OCI-LY3 (cell line): Measurements from ENCODE around the gene PAGE2.
A peak's percentile ranks its signal among the peaks of the same experiment; 100 is the strongest.
"Not testable (repeated sequence)": the region's sequence is repeated elsewhere in the genome, so short reads cannot be mapped to it uniquely, and the experiment has no call there.

Source experiments
- H2AFZ ChIP-seq: fragments of 200-600, 300-600 bp; shearing (Covaris generic); 2 replicates; pipeline ENCODE4 v1.6.0; 2014; ENCODE audit warnings: antibody characterized with exemption, low read depth, low read length
- H3K27ac ChIP-seq: fragments of 200-600, 300-600 bp; sonication (generic); 2 replicates; pipeline ENCODE4 v1.5.1; 2014; ENCODE audit warnings: mild to moderate bottlenecking, low read length, moderate library complexity, mixed read lengths
- H3K27me3 ChIP-seq: fragments of 200-600, 300-600 bp; sonication (generic); 2 replicates; pipeline ENCODE4 v1.6.1; 2014; ENCODE audit warnings: low read depth, low read length, mixed read lengths
- H3K36me3 ChIP-seq: fragments of 200-600, 300-600 bp; sonication (generic); replicated peaks from 2 replicates; pipeline ENCODE3; 2014; ENCODE audit warnings: low read depth, low read length, mixed read lengths
- H3K4me1 ChIP-seq: fragments of 300-600, 200-600 bp; sonication (generic); 2 replicates; pipeline ENCODE4 v1.6.1; 2014; ENCODE audit warnings: low read length, mixed read lengths
- H3K4me2 ChIP-seq: fragments of 200-600, 300-600 bp; sonication (generic); 2 replicates; pipeline ENCODE4 v1.6.1; 2014; ENCODE audit warnings: low read length, mixed read lengths
- H3K4me3 ChIP-seq: fragments of 300-600, 200-600 bp; sonication (generic); 2 replicates; pipeline ENCODE4 v1.5.1; 2014; ENCODE audit warnings: antibody characterized with exemption, mild to moderate bottlenecking, low read length, moderate library complexity
- H3K79me2 ChIP-seq: fragments of 300-600, 200-600 bp; shearing (Covaris generic); 2 replicates; pipeline ENCODE4 v1.6.1; 2014; ENCODE audit warnings: mild to moderate bottlenecking, low read length, mixed read lengths
- H3K9ac ChIP-seq: fragments of 300-600, 200-600 bp; shearing (Covaris generic); 2 replicates; pipeline ENCODE4 v1.6.0; 2014; ENCODE audit warnings: mild to moderate bottlenecking, low read length, moderate library complexity
- H3K9me3 ChIP-seq: fragments of 200-600, 300-600 bp; shearing (Covaris generic); 2 replicates; pipeline ENCODE4 v1.6.1; 2014; ENCODE audit warnings: low read length, mixed read lengths; ENCODE audit not compliant: insufficient read depth
- H4K20me1 ChIP-seq: fragments of 200-600, 300-600 bp; sonication (generic); 2 replicates; pipeline ENCODE4 v1.6.1; 2016; ENCODE audit warnings: low read length, mixed read lengths; ENCODE audit not compliant: insufficient read depth
- EZH2phosphoT487 ChIP-seq: fragments of 200-600 bp; shearing (Covaris generic); IDR thresholded peaks from 2 replicates; pipeline ENCODE4 v1.6.1; 2018; ENCODE audit warnings: antibody characterized with exemption, mixed run types, low read depth
- TF ChIP-seq, protein P1 (sequence below): fragments of 200-600, 300-600 bp; sonication (generic); IDR thresholded peaks from 2 replicates; pipeline ENCODE4 v1.5.1; 2014; ENCODE audit warnings: antibody characterized with exemption, low read length, low read depth

The PAGE2 gene

DNA sequence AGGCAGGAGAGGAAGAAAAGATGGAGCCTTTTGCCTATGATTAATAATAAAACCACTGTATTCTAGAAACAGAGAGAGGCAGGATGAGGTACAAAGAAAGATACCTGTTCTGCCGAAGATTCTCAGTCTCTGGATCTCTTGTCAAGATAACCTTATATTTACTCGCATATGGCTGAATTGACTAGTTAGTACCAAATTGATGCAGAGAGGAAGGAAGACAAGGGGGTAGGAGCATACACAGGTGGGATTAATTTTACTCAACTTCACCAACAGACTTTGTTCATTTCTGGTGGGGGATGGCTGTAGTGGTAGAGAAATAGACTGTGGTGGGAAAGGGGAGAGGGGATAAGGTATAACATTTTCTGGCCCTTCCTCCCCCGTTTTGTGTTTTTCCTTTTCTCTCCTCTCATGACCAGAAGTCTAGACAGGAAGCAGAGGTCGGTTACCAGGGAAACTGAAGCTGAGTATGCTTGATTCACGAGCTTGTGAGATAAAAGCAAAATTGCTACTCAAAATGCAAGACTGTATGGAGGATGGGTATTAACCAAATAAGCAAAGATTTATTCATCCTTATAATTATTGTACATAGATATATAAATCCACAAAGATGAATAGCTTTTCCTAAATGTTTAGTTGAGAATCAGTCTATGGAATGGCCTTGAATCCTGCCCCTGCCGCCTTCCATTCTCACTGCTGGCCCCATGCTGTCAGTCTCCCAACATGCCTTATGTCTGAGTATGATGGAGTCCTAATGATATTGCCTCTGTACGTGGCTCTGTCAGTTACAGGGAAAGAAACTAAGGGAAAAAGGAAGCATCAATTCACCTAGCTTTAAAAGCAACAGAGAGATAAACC is 31.8 kb upstream of the PAGE2 start:
- Histone ChIP-seq H2AFZ (peak overlapping the region; percentile 79), H3K4me1 (no peaks in the 10 kb centered on the region), H3K36me3 (no peaks in the 10 kb centered on the region), H3K9ac (no peak overlapping the region), H3K4me3 (peak overlapping the region; percentile 41), H3K4me2 (peak overlapping the region; percentile 47), H3K27me3 (no peaks in the 10 kb centered on the region), H3K79me2 (no peaks in the 10 kb centered on the region), H3K27ac (no peak overlapping the region), H4K20me1 (no peaks in the 10 kb centered on the region), H3K9me3 (no peaks in the 10 kb centered on the region)
- TF ChIP-seq EZH2phosphoT487: no peak
- TF ChIP-seq, protein P1, sequence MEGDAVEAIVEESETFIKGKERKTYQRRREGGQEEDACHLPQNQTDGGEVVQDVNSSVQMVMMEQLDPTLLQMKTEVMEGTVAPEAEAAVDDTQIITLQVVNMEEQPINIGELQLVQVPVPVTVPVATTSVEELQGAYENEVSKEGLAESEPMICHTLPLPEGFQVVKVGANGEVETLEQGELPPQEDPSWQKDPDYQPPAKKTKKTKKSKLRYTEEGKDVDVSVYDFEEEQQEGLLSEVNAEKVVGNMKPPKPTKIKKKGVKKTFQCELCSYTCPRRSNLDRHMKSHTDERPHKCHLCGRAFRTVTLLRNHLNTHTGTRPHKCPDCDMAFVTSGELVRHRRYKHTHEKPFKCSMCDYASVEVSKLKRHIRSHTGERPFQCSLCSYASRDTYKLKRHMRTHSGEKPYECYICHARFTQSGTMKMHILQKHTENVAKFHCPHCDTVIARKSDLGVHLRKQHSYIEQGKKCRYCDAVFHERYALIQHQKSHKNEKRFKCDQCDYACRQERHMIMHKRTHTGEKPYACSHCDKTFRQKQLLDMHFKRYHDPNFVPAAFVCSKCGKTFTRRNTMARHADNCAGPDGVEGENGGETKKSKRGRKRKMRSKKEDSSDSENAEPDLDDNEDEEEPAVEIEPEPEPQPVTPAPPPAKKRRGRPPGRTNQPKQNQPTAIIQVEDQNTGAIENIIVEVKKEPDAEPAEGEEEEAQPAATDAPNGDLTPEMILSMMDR: no peak

DNA sequence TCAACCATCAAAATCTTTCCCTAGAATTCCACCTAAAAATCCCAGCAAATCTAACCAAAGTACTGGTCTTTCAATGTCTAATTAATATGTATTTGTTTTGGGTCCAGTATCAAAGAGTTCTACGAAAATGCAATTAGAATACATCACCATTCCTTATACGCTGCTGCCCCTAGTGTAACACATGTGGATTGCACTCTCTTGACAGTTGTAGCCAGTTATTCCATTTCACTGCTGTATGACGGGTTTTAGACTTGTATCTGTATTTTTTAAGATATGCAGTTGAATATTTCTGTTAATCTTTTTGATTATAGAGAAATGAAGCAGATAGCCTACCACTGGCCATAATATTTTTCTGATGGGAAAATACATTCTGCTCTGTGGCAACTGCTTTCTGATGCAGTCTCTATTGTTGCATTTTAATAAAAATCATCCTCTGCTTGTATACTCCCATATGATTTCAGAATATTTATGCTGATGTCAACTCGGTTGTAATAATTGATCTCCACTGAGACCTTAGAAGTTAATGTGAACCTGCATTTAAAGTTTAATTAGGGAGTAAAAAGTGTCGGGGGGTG is 31.1 kb upstream of the PAGE2 start:
- Histone ChIP-seq H3K9ac (no peak overlapping the region), H3K36me3 (no peaks in the 10 kb centered on the region), H3K4me3 (peak overlapping the region; percentile 41), H3K9me3 (no peaks in the 10 kb centered on the region), H3K27ac (no peak overlapping the region), H3K4me2 (peak overlapping the region; percentile 47), H3K27me3 (no peaks in the 10 kb centered on the region), H3K4me1 (no peaks in the 10 kb centered on the region), H3K79me2 (no peaks in the 10 kb centered on the region), H2AFZ (peak overlapping the region; percentile 79), H4K20me1 (no peaks in the 10 kb centered on the region)
- TF ChIP-seq, protein P1: peak; percentile 74
- no peak for TF ChIP-seq EZH2phosphoT487

DNA sequence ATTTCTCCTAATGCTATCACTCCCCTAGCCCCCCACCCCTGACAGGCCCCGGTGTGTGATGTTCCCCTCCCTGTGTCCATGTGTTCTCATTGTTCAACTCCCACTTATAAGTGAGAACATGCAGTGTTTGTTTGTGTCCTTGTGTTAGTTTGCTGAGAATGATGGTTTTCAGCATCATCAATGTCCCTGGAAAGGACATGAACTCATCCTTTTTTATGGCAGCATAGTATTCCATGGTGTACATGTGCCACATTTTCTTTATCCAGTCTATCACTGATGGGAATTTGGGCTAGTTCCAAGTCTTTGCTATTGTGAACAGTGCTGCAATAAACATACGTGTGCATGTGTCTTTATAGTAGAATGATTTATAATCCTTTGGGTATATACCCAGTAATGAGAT is 21.6 kb upstream of the PAGE2 start:
- not testable (repeated sequence) for H3K4me2 ChIP-seq, H3K9ac ChIP-seq, H3K36me3 ChIP-seq, H2AFZ ChIP-seq, H3K9me3 ChIP-seq, H3K79me2 ChIP-seq, H3K27me3 ChIP-seq, H3K27ac ChIP-seq, H3K4me3 ChIP-seq, H3K4me1 ChIP-seq, H4K20me1 ChIP-seq

DNA sequence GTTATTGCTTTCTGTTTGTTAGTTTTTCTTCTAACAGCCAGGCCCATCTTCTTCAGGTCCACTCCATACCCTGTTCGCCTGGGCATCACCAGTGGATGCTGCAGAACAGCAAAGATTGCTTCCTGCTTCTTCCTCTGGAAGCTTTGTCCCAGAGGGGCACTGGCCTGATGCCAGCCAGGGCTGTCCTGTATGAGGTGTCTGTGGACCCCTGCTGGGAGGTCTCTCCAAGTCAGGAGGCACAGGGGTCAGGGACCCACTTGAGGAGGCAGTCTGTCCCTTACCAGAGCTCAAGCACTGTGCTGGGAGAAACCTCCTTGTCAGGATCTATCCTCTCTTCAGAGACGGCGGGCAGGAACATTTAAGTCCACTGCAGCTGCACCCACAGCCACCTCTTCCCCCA is 16.5 kb upstream of the PAGE2 start:
- H2AFZ ChIP-seq: no peak overlapping the region
- no peaks in the 10 kb centered on the region for H3K36me3 ChIP-seq
- no peak overlapping the region for H3K27ac ChIP-seq
- no peaks in the 10 kb centered on the region for H3K4me1 ChIP-seq
- no peaks in the 10 kb centered on the region for H3K27me3 ChIP-seq
- H3K79me2 ChIP-seq: no peaks in the 10 kb centered on the region
- no peak overlapping the region for H3K4me3 ChIP-seq
- no peak overlapping the region for H3K4me2 ChIP-seq
- TF ChIP-seq, protein P1: no peak
- no peak for TF ChIP-seq EZH2phosphoT487
- no peaks in the 10 kb centered on the region for H4K20me1 ChIP-seq
- no peaks in the 10 kb centered on the region for H3K9me3 ChIP-seq
- no peak overlapping the region for H3K9ac ChIP-seq
